HG03060 (cell line): ENCODE data around the gene ADGRG7.
"Not testable (repeated sequence)": the region's sequence is repeated elsewhere in the genome, so short reads cannot be mapped to it uniquely, and the experiment has no call there.

Source experiments
- ATAC-seq: cut with Tn5 transposase; IDR thresholded peaks from one replicate; pipeline ENCODE4 v1.9.1; 2021; ENCODE audit warnings: low read depth, moderate number of reproducible peaks; ENCODE audit not compliant: unreplicated experiment

Gene ADGRG7

GRCh38 chr3:100609305-100609704 is at the start of gene ADGRG7:
Gene ADGRG7 (plus strand): TSS chr3:100609601. CDS start chr3:100609857, 256 bp downstream.
- ATAC-seq: no peak

GRCh38 chr3:100560426-100560825 is 49.0 kb upstream of the ADGRG7 start:
- ATAC-seq: no peak

- ATAC-seq: no peak
Observed at GRCh38 chr3:100561459-100562158, 47.8 kb upstream of the ADGRG7 start.

- no peak for ATAC-seq
Observed at GRCh38 chr3:100562224-100562857, 47.1 kb upstream of the ADGRG7 start.

GRCh38 chr3:100563228-100563627 is 46.2 kb upstream of the ADGRG7 start:
- no peak for ATAC-seq

- no peak for ATAC-seq
Observed at GRCh38 chr3:100563652-100564211, 45.7 kb upstream of the ADGRG7 start.

- no peak for ATAC-seq
Observed at GRCh38 chr3:100570811-100571210, 38.6 kb upstream of the ADGRG7 start.

GRCh38 chr3:100574536-100574935 is 34.9 kb upstream of the ADGRG7 start:
- no peak for ATAC-seq

GRCh38 chr3:100575704-100576103 is 33.7 kb upstream of the ADGRG7 start:
- no peak for ATAC-seq

- no peak for ATAC-seq
Observed at GRCh38 chr3:100577382-100578008, 31.9 kb upstream of the ADGRG7 start.

- no peak for ATAC-seq
Observed at GRCh38 chr3:100578646-100579045, 30.8 kb upstream of the ADGRG7 start.

GRCh38 chr3:100580147-100580546 is 29.3 kb upstream of the ADGRG7 start:
- no peak for ATAC-seq

GRCh38 chr3:100581650-100582049 is 27.8 kb upstream of the ADGRG7 start:
- ATAC-seq: no peak

GRCh38 chr3:100582157-100582556 is 27.2 kb upstream of the ADGRG7 start:
- not testable (repeated sequence) for ATAC-seq

- ATAC-seq: no peak
Observed at GRCh38 chr3:100584101-100584660, 25.2 kb upstream of the ADGRG7 start.

GRCh38 chr3:100586832-100587231 is 22.6 kb upstream of the ADGRG7 start:
- ATAC-seq: no peak

- ATAC-seq: no peak
Observed at GRCh38 chr3:100588251-100588650, 21.1 kb upstream of the ADGRG7 start.

GRCh38 chr3:100590114-100590839 is 19.1 kb upstream of the ADGRG7 start:
- no peak for ATAC-seq

- no peak for ATAC-seq
Observed at GRCh38 chr3:100590840-100591147, 18.6 kb upstream of the ADGRG7 start.

- no peak for ATAC-seq
Observed at GRCh38 chr3:100591411-100591810, 18.0 kb upstream of the ADGRG7 start.
